Fibroblast of mammary gland (primary cell): ENCODE data around the gene RBM20.

Experiments used
- DNase-seq: peaks from one replicate; pipeline ENCODE4 v3.0.0-alpha.2; 2010; ENCODE audit warnings: low read depth
- H3K4me3 ChIP-seq: 2 replicates; pipeline ENCODE4 v1.5.1; 2011; ENCODE audit warnings: low read depth, mild to moderate bottlenecking, low read length, moderate library complexity; ENCODE audit not compliant: control insufficient read depth
- CTCF ChIP-seq: conservative IDR thresholded peaks from 2 replicates; pipeline ENCODE4 v1.5.1; 2011; ENCODE audit warnings: low read depth, low read length, inconsistent platforms; ENCODE audit not compliant: control insufficient read depth, insufficient read depth

RBM20 gene

GRCh38 chr10:110827875-110828274 is 183.7 kb downstream of the RBM20 start:
- DNase-seq: no peak
- no peak overlapping the region for H3K4me3 ChIP-seq
- no peak for TF ChIP-seq CTCF

- H3K4me3 ChIP-seq: no peak overlapping the region
- DNase-seq: no peak
- TF ChIP-seq CTCF: no peak
These were observed 184.4 kb downstream of the RBM20 start for GRCh38 chr10:110828525-110828924.

GRCh38 chr10:110829721-110830410 is 185.7 kb downstream of the RBM20 start:
- no peak for TF ChIP-seq CTCF
- H3K4me3 ChIP-seq: no peak overlapping the region
- no peak for DNase-seq

GRCh38 chr10:110833234-110833940 is 189.3 kb downstream of the RBM20 start:
- H3K4me3 ChIP-seq: no peak overlapping the region
- no peak for TF ChIP-seq CTCF
- no peak for DNase-seq

GRCh38 chr10:110833941-110834628 is 189.9 kb downstream of the RBM20 start:
- no peak for DNase-seq
- TF ChIP-seq CTCF: no peak
- no peak overlapping the region for H3K4me3 ChIP-seq

GRCh38 chr10:110834629-110835301 is 190.6 kb downstream of the RBM20 start:
- no peak for DNase-seq
- TF ChIP-seq CTCF: no peak

More at GRCh38 chr10:110834629-110835301, 190.6 kb downstream of the RBM20 start:
- H3K4me3 ChIP-seq: no peak overlapping the region
